Keratinocyte (primary cell): ENCODE data around the gene RETREG1. TPM values are rescaled to one million over a fixed set of nuclear protein-coding genes. Genes with fewer than 3 reads are reported as not detected.

Source experiments
- DNase-seq: peaks from one replicate; pipeline ENCODE4 v3.0.0-alpha.2; 2011; ENCODE audit warnings: low read depth, missing footprints, low spot score
- FAIRE-seq: peaks from 2 replicates; lab custom pipeline; 2011; peaks lifted over from hg19 to GRCh38; lab: Jason Lieb, UNC
- H2AFZ ChIP-seq: 2 replicates; pipeline ENCODE4 v1.6.0; 2012; ENCODE audit warnings: low read length, control low read depth, inconsistent platforms; ENCODE audit not compliant: control insufficient read depth
- H3K27ac ChIP-seq: 2 replicates; pipeline ENCODE4 v1.5.1; 2011; ENCODE audit warnings: low read length; ENCODE audit not compliant: control insufficient read depth, insufficient read depth
- H3K27me3 ChIP-seq: 3 replicates; pipeline ENCODE4 v1.6.0; 2011; ENCODE audit warnings: low read length; ENCODE audit not compliant: control insufficient read depth, insufficient read depth; ENCODE audit errors: extremely low read depth
- H3K36me3 ChIP-seq, 2 experiments: 2 replicates in 1 of 2; 3 replicates in 1 of 2; pipeline ENCODE4 v1.5.1; 2011; ENCODE audit warnings: low read length in 2 of 2, mild to moderate bottlenecking in 1 of 2; ENCODE audit not compliant: control insufficient read depth in 2 of 2, insufficient read depth in 2 of 2; ENCODE audit errors: extremely low read depth in 1 of 2
- H3K4me1 ChIP-seq: 3 replicates; pipeline ENCODE4 v1.5.1; 2011; ENCODE audit warnings: low read length; ENCODE audit not compliant: control insufficient read depth, insufficient read depth; ENCODE audit errors: extremely low read depth
- H3K4me2 ChIP-seq: 3 replicates; pipeline ENCODE4 v1.6.0; 2011; ENCODE audit warnings: low read depth, low read length; ENCODE audit not compliant: control insufficient read depth, insufficient read depth; ENCODE audit errors: extremely low read depth
- H3K4me3 ChIP-seq, 3 experiments: fragments of 200-600 bp in 1 of 3; sonication (generic) in 1 of 3; 2 replicates in 2 of 3; 3 replicates in 1 of 3; pipeline ENCODE4 v1.5.1; 2011 to 2016; ENCODE audit warnings: low read length in 3 of 3, mild to moderate bottlenecking in 3 of 3, control low read depth in 2 of 3, inconsistent platforms in 1 of 3, low read depth in 1 of 3, mixed read lengths in 1 of 3, mixed run types in 1 of 3, moderate library complexity in 1 of 3; ENCODE audit not compliant: control insufficient read depth in 2 of 3, insufficient read depth in 2 of 3; ENCODE audit errors: extremely low read depth in 1 of 3
- H3K79me2 ChIP-seq: 2 replicates; pipeline ENCODE4 v1.6.0; 2012; ENCODE audit warnings: low read length; ENCODE audit not compliant: control insufficient read depth, insufficient read depth
- H3K9ac ChIP-seq: 3 replicates; pipeline ENCODE4 v1.6.0; 2011; ENCODE audit warnings: low read length; ENCODE audit not compliant: control insufficient read depth, insufficient read depth; ENCODE audit errors: extremely low read depth
- H3K9me1 ChIP-seq: 3 replicates; pipeline ENCODE4 v1.6.0; 2011; ENCODE audit warnings: low read length; ENCODE audit not compliant: control insufficient read depth, insufficient read depth; ENCODE audit errors: extremely low read depth
- H3K9me3 ChIP-seq: 2 replicates; pipeline ENCODE4 v1.5.1; 2012; ENCODE audit warnings: low read depth, low read length; ENCODE audit not compliant: control insufficient read depth
- H4K20me1 ChIP-seq: 3 replicates; pipeline ENCODE4 v1.6.0; 2011; ENCODE audit warnings: low read length; ENCODE audit not compliant: control insufficient read depth, insufficient read depth; ENCODE audit errors: extremely low read depth
- CTCF ChIP-seq, 3 experiments: IDR thresholded peaks in 1 of 3; conservative IDR thresholded peaks in 1 of 3; optimal IDR thresholded peaks in 1 of 3; 2 replicates in 2 of 3; 3 replicates in 1 of 3; pipeline versions ENCODE3 to v1.5.1; 2011; ENCODE audit warnings: low read length in 3 of 3, mild to moderate bottlenecking in 3 of 3, moderate library complexity in 2 of 3, control low read depth in 1 of 3, inconsistent platforms in 1 of 3; ENCODE audit not compliant: insufficient read depth in 2 of 3; ENCODE audit errors: extremely low read depth in 1 of 3
- EZH2 ChIP-seq: IDR thresholded peaks from one replicate; pipeline ENCODE4 v1.6.1; 2012; ENCODE audit warnings: inconsistent platforms, mild to moderate bottlenecking, low read length, moderate library complexity
- dilution Hi-C: fragments of 300-500 bp; cut with MboI; formaldehyde crosslinking; loops from one replicate; pipeline ENCODE4 v1.7.0; 2020; ENCODE audit warnings: low sequenced_read_pairs; ENCODE audit not compliant: extremely low pct_ligation_motif_present
- polyA plus RNA-seq, 5 experiments: library from polyadenylated mRNA; depleted of rRNA in 3 of 5; stranded (reverse) in 3 of 5; stranded (forward) in 1 of 5; unstranded in 1 of 5; fragments of >200 nt; gene quantifications; 1 replicate in 1 of 5; 2 replicates in 3 of 5; 3 replicates in 1 of 5; pipeline versions ENCODE4 v1.2.1 to v1.2.3, GENCODE V29; 2011 to 2012; ENCODE audit warnings: missing spikeins in 2 of 5, low read depth in 1 of 5, low replicate concordance in 1 of 5

Gene RETREG1
- polyA plus RNA-seq, 1 donor (not counting 4 experiments of a cell fraction or from before 2014, with no cell fraction given) = 7.4 TPM

GRCh38 chr5:16626696-16627264, 10.0 kb upstream of the RETREG1 start:
- Histone ChIP-seq H3K9me1 (no peaks in the 10 kb centered on the region), H3K9me3 (no peaks in the 10 kb centered on the region), H3K4me1 (no peaks in the 10 kb centered on the region), H3K9ac (no peak overlapping the region), H3K36me3 (no peaks in the 10 kb centered on the region), H3K4me2 (no peak overlapping the region), H2AFZ (no peak overlapping the region), H3K27ac (no peak overlapping the region), H3K27me3 (peaks cover 3% of the 10 kb centered on the region), H4K20me1 (no peaks in the 10 kb centered on the region), H3K4me3 (no peak overlapping the region), H3K79me2 (no peaks in the 10 kb centered on the region)
- dilution Hi-C loops = no loop called here
- TF ChIP-seq CTCF (optimal IDR thresholded peaks at IDR 0.05 in 1 of 3, IDR thresholded peaks at IDR 0.05 in 1 of 3, conservative IDR thresholded peaks at IDR 0.05 in 1 of 3; ENCODE audit: extremely low read depth in 1 of 3, insufficient read depth in 2 of 3, low read length in 3 of 3) (no peak), EZH2 (no peak)
- DNase-seq (no peak), FAIRE-seq (no peak)

- Histone ChIP-seq H4K20me1 (no peaks in the 10 kb centered on the region), H3K9ac (no peak overlapping the region), H3K9me3 (no peaks in the 10 kb centered on the region), H3K27ac (no peak overlapping the region), H3K4me2 (no peak overlapping the region), H3K79me2 (no peaks in the 10 kb centered on the region), H3K36me3 (no peaks in the 10 kb centered on the region), H3K4me3 (no peak overlapping the region), H3K27me3 (peaks cover 3% of the 10 kb centered on the region), H2AFZ (no peak overlapping the region), H3K9me1 (no peaks in the 10 kb centered on the region), H3K4me1 (no peaks in the 10 kb centered on the region)
- no peak for TF ChIP-seq CTCF (optimal IDR thresholded peaks at IDR 0.05 in 1 of 3, IDR thresholded peaks at IDR 0.05 in 1 of 3, conservative IDR thresholded peaks at IDR 0.05 in 1 of 3; ENCODE audit: extremely low read depth in 1 of 3, insufficient read depth in 2 of 3, low read length in 3 of 3)
- no peak for TF ChIP-seq EZH2
- DNase-seq = no peak
- dilution Hi-C loops = no loop called here
- no peak for FAIRE-seq
These were observed 8.3 kb upstream of the RETREG1 start for GRCh38 chr5:16625096-16625495.
